Body of pancreas (tissue), 4 donors: ENCODE data around the gene ANKRD11.
"Not testable (repeated sequence)": the region's sequence is repeated elsewhere in the genome, so short reads cannot be mapped to it uniquely, and the experiment has no call there.

Source experiments
- POLR2A ChIP-seq, 3 donors: fragments of 450-650 bp; IDR thresholded peaks; one replicate each; pipeline ENCODE4 v1.6.1; 2016; ENCODE audit warnings: antibody characterized with exemption in 3 of 3, mild to moderate bottlenecking in 2 of 3
- TF ChIP-seq, protein P1 (sequence below), 7 experiments: fragments of 450-650 bp in 4 of 7; fragments of 200-600 bp in 3 of 7; sonication (generic) in 3 of 7; IDR thresholded peaks; one replicate each; pipeline ENCODE4 v1.5.1; 2016 to 2019; ENCODE audit warnings: antibody characterized with exemption in 7 of 7

DNA sequence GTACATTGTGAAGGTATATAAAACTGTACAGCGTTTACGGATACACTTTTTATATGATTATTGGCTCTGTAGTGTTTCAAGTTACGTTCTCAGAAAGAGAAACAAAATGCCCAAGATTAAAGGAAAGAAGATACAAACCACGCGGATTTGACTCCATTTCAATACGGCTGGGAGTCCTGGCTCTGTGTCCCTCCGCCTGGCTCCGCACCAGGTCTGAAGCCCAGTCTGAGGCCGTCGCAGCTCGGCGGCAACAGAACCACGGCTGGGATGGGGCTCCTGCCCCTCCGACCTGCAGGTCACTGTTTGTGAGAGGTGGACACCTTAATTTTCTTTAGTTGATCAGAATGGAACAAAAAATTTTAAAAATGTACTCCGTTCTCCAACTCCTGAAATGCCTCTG is 222.6 kb downstream of the ANKRD11 start:
- TF ChIP-seq POLR2A (IDR thresholded peaks at IDR 0.05), result not testable (repeated sequence)
- TF ChIP-seq, protein P1, sequence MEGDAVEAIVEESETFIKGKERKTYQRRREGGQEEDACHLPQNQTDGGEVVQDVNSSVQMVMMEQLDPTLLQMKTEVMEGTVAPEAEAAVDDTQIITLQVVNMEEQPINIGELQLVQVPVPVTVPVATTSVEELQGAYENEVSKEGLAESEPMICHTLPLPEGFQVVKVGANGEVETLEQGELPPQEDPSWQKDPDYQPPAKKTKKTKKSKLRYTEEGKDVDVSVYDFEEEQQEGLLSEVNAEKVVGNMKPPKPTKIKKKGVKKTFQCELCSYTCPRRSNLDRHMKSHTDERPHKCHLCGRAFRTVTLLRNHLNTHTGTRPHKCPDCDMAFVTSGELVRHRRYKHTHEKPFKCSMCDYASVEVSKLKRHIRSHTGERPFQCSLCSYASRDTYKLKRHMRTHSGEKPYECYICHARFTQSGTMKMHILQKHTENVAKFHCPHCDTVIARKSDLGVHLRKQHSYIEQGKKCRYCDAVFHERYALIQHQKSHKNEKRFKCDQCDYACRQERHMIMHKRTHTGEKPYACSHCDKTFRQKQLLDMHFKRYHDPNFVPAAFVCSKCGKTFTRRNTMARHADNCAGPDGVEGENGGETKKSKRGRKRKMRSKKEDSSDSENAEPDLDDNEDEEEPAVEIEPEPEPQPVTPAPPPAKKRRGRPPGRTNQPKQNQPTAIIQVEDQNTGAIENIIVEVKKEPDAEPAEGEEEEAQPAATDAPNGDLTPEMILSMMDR (IDR thresholded peaks at IDR 0.05), result not testable (repeated sequence)
